Spinal cord (tissue), 10 donors: ENCODE data around the gene TM4SF4. TPM values are rescaled to one million over a fixed set of nuclear protein-coding genes. Genes with fewer than 3 reads are reported as not detected.

Source experiments
- DNase-seq, 6 donors: peaks; one replicate each; pipeline versions ENCODE4 v3.0.0 to v3.0.0-alpha.2; 2013 to 2015; ENCODE audit warnings: low spot score in 6 of 6, low read depth in 4 of 6
- H3K27ac ChIP-seq: one replicate; pipeline ENCODE4 v1.5.1; 2013; ENCODE audit warnings: low read depth, low read length, control low read depth
- H3K27me3 ChIP-seq: one replicate; pipeline ENCODE4 v1.6.1; 2013; ENCODE audit warnings: low read length; ENCODE audit not compliant: control insufficient read depth, insufficient read depth
- H3K36me3 ChIP-seq: one replicate; pipeline ENCODE4 v1.6.1; 2013; ENCODE audit warnings: low read length; ENCODE audit not compliant: control insufficient read depth, insufficient read depth
- H3K4me1 ChIP-seq: one replicate; pipeline ENCODE4 v1.6.1; 2013; ENCODE audit warnings: low read length; ENCODE audit not compliant: control insufficient read depth, insufficient read depth
- H3K4me3 ChIP-seq: one replicate; pipeline ENCODE4 v1.5.1; 2013; ENCODE audit warnings: low read depth, low read length, control low read depth
- H3K9me3 ChIP-seq: one replicate; pipeline ENCODE4 v1.6.1; 2013; ENCODE audit warnings: low read length; ENCODE audit not compliant: control insufficient read depth, insufficient read depth
- WGBS: methylation state at CpG from one replicate; pipeline ENCODE4 v1.1.5; 2013; ENCODE audit warnings: missing lambda C conversion rate; ENCODE audit not compliant: insufficient coverage; 5-methylcytosine and 5-hydroxymethylcytosine counted together
- long read RNA-seq, 4 donors: transcript quantifications; one replicate each; lab custom pipeline, GENCODE V29; 2026
- polyA plus RNA-seq, 2 donors: library from polyadenylated mRNA; unstranded; fragments of 120-200 nt; gene quantifications; one replicate each; pipeline ENCODE4 v1.2.1, GENCODE V29; 2013; ENCODE audit not compliant: insufficient read length in 2 of 2
- total RNA-seq, 2 donors: library from RNA; depleted of rRNA in 1 of 2; stranded (reverse); fragments of 120-200 nt in 1 of 2; fragments of >200 nt in 1 of 2; gene quantifications; one replicate each; pipeline versions ENCODE4 v1.2.3 to v1.2.4, GENCODE V29; 2013 to 2014
- donor health status: healthy.

TM4SF4 gene
- under 1 TPM in 1 of 2 donors, not detected in 1; 0.69 TPM for total RNA-seq
- polyA plus RNA-seq, result under 1 TPM in 1 of 2 donors, not detected in 1; 0.39 TPM
- long read RNA-seq, donor 1, result 0 reads
- long read RNA-seq, donor 2, result 0 reads
- long read RNA-seq, donor 3, result 0 reads
- long read RNA-seq, donor 4, result 0 reads

- WGBS, result 32% methylated on average over 4 of the region's 5 CpGs
Observed at GRCh38 chr3:149474250-149474817, at the start of gene TM4SF4. Gene TM4SF4, plus strand, starts transcription at chr3:149474697. Its CDS starts 181 bp downstream, at chr3:149474878.

GRCh38 chr3:149424918-149425317 is 49.6 kb upstream of the TM4SF4 start:
- Histone ChIP-seq H3K4me3 (no peak overlapping the region), H3K4me1 (no peaks in the 10 kb centered on the region), H3K9me3 (no peaks in the 10 kb centered on the region), H3K27ac (no peak overlapping the region), H3K27me3 (no peaks in the 10 kb centered on the region), H3K36me3 (no peaks in the 10 kb centered on the region)
- 88% methylated on average over 1 of the region's 2 CpGs for WGBS
- DNase-seq, result no peak

More at GRCh38 chr3:149474250-149474817, at the start of gene TM4SF4:
- Histone ChIP-seq H3K9me3 (no peaks in the 10 kb centered on the region), H3K27me3 (no peaks in the 10 kb centered on the region), H3K4me1 (peaks cover 3% of the 10 kb centered on the region), H3K27ac (no peak within 1 kb of the TSS), H3K36me3 (no peaks in the 10 kb centered on the region), H3K4me3 (no peak within 1 kb of the TSS)
- peak in 1 of 6 donors; percentile 53 for DNase-seq

GRCh38 chr3:149426325-149426724 is 48.2 kb upstream of the TM4SF4 start:
- Histone ChIP-seq H3K4me1 (no peaks in the 10 kb centered on the region), H3K27ac (no peak overlapping the region), H3K4me3 (no peak overlapping the region), H3K36me3 (no peaks in the 10 kb centered on the region), H3K9me3 (no peaks in the 10 kb centered on the region), H3K27me3 (no peaks in the 10 kb centered on the region)
- DNase-seq, result peak in 2 of 6 donors; percentile 17 to 38
- WGBS, result 10% methylated on average over 2 of the region's 2 CpGs

DNA sequence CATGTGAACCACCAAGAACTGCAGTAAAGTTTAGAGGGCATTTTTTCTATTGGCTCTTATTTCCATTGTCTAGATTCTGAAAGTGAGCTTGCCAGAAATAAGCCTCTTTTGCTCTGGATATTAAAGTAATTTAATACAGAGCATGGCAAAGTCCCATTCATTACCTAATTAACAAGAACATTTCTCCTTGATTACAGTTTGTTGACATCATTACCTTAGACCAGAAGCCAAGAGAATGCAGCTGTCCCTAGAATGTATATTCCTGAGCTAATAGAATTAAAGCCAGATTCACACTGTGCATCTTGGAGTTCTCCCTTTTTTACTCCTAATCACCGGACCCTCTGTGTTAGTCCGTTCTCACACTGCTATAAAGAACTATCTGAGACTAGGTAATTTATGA is 46.4 kb upstream of the TM4SF4 start:
- DNase-seq, result peak in 1 of 6 donors; percentile 9
- no peak overlapping the region for H3K27ac ChIP-seq
- no peaks in the 10 kb centered on the region for H3K36me3 ChIP-seq
- WGBS, result no CpG with 5 or more reads among the region's 2 CpGs
- H3K4me1 ChIP-seq, result no peaks in the 10 kb centered on the region
- H3K9me3 ChIP-seq, result no peaks in the 10 kb centered on the region
- H3K4me3 ChIP-seq, result no peak overlapping the region
- H3K27me3 ChIP-seq, result no peaks in the 10 kb centered on the region

DNA sequence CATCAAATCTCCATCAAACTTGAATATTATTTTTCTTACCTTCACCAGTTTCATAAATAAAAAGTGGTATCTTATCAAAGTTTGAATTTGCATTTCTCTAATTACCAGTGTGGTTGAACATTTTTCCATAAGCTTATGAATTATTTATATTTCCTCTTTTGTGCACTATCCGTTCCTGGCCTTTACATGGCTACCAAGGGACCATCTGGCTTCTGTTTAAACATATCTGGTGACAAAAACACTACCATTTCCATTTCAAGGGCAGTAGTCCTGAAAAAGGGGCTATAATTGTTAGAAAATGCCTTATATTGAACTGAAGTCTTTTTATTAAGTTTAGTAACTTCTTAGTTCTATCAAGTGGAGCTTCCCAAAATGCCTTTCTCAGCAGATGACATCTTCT is 44.3 kb upstream of the TM4SF4 start:
- Histone ChIP-seq H3K27me3 (no peaks in the 10 kb centered on the region), H3K27ac (no peak overlapping the region), H3K4me1 (no peaks in the 10 kb centered on the region), H3K9me3 (no peaks in the 10 kb centered on the region), H3K4me3 (no peak overlapping the region), H3K36me3 (no peaks in the 10 kb centered on the region)
- peak in 1 of 6 donors; percentile 21 for DNase-seq
- no CpG with 5 or more reads among the region's 1 CpG for WGBS

DNA sequence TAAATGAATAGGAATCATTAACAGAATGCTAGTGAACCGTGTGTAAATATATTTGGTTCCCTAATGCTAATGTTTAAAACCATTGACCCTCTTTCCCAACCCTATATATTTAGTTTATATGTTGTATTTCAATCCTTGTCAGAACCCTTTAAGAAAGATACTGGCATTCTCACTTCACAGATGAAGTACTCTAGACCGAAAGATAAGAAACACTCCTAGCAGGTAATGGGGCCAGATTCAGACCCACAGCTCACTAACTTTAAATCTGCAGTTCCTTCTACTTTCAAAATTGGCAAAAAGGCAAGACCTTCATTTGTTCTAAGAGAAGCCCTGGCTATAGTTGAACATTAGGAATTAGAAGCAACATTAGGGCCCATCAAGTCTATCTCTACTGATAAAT is 42.3 kb upstream of the TM4SF4 start:
- Histone ChIP-seq H3K27me3 (no peaks in the 10 kb centered on the region), H3K36me3 (no peaks in the 10 kb centered on the region), H3K9me3 (no peaks in the 10 kb centered on the region), H3K27ac (no peak overlapping the region), H3K4me1 (no peaks in the 10 kb centered on the region), H3K4me3 (no peak overlapping the region)
- DNase-seq, result no peak
- no CpG with 5 or more reads among the region's 2 CpGs for WGBS

DNA sequence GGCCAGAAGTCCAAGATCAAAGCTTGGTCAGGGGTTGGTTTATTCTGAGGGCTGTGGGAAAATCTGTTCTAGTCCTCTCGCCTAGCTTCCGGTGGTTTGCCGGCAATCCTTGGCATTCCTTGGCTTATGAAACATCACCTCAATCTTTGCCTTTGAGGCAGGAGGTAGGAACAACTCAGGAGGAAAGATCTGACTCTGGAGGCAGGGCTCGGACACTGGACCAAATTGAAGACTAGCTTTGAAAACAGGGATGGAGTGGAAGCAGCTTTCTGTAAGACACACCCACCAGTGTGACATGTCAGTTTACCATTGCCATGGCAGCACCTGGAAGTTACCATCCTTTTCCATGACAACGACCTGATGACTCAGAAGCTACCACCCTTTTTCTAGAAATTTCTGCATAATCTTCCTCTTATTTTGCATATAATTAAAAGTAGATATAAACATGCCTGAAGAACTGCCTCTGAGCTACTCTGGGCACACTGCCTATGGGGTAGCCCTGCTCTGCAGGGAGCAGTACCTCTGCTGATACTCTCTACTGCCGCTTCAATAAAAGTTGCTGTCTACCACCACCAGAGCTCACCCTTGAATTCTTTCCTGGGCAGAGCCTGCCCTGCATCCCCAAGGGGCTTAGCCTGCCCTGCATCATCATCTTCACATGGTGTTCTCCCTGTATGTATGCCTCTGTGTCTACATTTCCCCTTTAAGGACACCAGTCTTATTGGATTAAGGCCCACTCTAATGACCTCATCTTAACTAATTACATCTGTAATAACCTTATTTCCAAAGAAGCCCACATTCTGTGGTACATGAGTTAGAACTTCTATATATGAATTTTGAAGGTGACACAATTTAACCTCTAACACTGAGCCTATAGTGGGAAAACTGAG is 38.3 kb upstream of the TM4SF4 start:
- no peak for DNase-seq
- WGBS, result 96% methylated on average over 4 of the region's 6 CpGs
- no peak overlapping the region for H3K4me3 ChIP-seq
- H3K36me3 ChIP-seq, result no peaks in the 10 kb centered on the region
- H3K27me3 ChIP-seq, result no peaks in the 10 kb centered on the region
- H3K27ac ChIP-seq, result no peak overlapping the region
- H3K9me3 ChIP-seq, result no peaks in the 10 kb centered on the region
- no peaks in the 10 kb centered on the region for H3K4me1 ChIP-seq

GRCh38 chr3:149437286-149437685 is 37.2 kb upstream of the TM4SF4 start:
- no peaks in the 10 kb centered on the region for H3K9me3 ChIP-seq
- DNase-seq, result no peak
- H3K4me1 ChIP-seq, result no peaks in the 10 kb centered on the region
- no peaks in the 10 kb centered on the region for H3K27me3 ChIP-seq
- WGBS, result no CpG with 5 or more reads among the region's 3 CpGs
- H3K27ac ChIP-seq, result no peak overlapping the region
- no peak overlapping the region for H3K4me3 ChIP-seq
- H3K36me3 ChIP-seq, result no peaks in the 10 kb centered on the region

DNA sequence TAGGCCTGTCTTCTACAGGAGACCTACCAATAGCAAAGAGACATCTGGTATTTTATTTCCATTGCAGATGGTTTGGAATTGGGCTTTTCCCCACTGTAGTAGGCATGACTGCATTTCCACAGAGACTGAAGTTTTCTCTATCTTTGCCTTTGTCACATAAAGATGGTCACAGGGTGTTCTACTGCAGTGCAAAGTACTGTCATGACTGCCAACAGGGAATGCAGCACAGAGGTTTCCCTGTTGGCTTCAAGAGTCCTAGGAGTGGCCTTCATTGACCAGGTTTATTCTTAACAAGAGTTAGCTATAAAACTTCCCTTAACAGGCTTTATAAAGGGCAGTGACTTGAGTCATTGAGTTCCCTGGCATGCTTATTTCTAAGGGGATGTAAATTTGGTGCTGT is 36.8 kb upstream of the TM4SF4 start:
- DNase-seq, result peak in 1 of 6 donors; percentile 24
- H3K9me3 ChIP-seq, result no peaks in the 10 kb centered on the region
- no peak overlapping the region for H3K4me3 ChIP-seq
- no peak overlapping the region for H3K27ac ChIP-seq
- no peaks in the 10 kb centered on the region for H3K27me3 ChIP-seq
- no peaks in the 10 kb centered on the region for H3K4me1 ChIP-seq
- no peaks in the 10 kb centered on the region for H3K36me3 ChIP-seq

DNA sequence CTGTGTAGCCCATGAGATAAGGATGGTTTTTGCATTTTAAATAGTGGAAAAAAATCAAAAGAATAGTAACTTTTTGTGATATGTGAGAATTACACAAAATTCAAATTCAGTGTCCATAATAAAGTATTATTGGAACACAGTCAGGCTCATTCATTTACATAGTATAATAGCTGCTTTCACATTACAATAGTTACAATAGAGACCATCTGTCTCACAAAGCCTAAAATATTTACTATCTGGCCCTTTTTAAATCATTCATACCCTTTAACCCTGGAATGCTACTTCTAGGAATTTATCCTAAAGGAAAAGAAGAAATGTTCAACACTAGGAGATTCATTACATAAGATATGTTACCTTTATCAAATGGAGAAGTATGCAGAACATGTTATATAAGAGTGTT is 35.5 kb upstream of the TM4SF4 start:
- H3K4me1 ChIP-seq, result no peaks in the 10 kb centered on the region
- no peaks in the 10 kb centered on the region for H3K36me3 ChIP-seq
- no peak for DNase-seq
- no peak overlapping the region for H3K27ac ChIP-seq
- H3K4me3 ChIP-seq, result no peak overlapping the region
- no peaks in the 10 kb centered on the region for H3K9me3 ChIP-seq
- no peaks in the 10 kb centered on the region for H3K27me3 ChIP-seq
